ENCODE results near the gene SH2D3C.

Gene SH2D3C

GRCh38 chr9:127711226-127711701 lies 67.2 kb downstream of the SH2D3C start:
- TF ChIP-seq, protein P1, sequence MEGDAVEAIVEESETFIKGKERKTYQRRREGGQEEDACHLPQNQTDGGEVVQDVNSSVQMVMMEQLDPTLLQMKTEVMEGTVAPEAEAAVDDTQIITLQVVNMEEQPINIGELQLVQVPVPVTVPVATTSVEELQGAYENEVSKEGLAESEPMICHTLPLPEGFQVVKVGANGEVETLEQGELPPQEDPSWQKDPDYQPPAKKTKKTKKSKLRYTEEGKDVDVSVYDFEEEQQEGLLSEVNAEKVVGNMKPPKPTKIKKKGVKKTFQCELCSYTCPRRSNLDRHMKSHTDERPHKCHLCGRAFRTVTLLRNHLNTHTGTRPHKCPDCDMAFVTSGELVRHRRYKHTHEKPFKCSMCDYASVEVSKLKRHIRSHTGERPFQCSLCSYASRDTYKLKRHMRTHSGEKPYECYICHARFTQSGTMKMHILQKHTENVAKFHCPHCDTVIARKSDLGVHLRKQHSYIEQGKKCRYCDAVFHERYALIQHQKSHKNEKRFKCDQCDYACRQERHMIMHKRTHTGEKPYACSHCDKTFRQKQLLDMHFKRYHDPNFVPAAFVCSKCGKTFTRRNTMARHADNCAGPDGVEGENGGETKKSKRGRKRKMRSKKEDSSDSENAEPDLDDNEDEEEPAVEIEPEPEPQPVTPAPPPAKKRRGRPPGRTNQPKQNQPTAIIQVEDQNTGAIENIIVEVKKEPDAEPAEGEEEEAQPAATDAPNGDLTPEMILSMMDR (IDR thresholded peaks at IDR 0.05; ENCODE audit: insufficient read depth, low read depth, low read length, missing control alignments), result no peak
- no peak overlapping the region for H3K4me3 ChIP-seq (ENCODE audit: low read depth, low read length)
- DNase-seq (ENCODE audit: low read depth), result peak; percentile 27

- H3K4me3 ChIP-seq (ENCODE audit: low read depth, low read length), result no peak overlapping the region
- DNase-seq (ENCODE audit: low read depth), result no peak
- TF ChIP-seq, protein P1 (IDR thresholded peaks at IDR 0.05; ENCODE audit: insufficient read depth, low read depth, low read length, missing control alignments), result no peak
Measured at GRCh38 chr9:127710204-127710783, 68.2 kb downstream of the SH2D3C start.

DNA sequence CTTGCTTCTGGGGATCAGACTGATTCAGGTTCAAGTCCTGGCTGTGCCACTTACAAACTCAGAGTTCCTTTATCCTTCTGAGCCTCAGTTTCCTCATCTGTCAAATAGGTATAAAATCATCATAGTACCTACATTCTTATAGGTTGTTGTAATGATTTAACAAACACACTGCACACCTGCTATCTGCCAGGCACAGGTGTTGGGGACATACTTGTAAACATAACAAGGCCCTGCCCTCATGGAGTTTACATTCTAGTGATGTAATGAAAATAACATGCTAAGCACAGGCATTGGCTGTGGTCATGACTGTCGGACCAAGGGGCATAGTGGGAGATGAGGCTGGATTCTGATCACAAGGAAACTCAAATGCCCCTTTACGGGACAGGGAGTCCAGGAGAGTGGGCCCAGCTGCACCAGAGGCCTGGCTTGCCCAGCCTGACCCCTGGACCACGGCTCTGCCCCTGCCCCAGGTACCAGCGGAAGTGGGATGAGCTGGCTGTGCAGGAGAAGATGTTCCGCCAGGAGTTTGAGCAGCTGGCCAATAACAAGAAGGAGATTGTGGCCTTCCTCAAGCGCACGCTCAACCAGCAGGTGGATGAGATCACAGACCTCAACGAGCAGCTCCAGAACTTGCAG lies 69.4 kb downstream of the SH2D3C start:
- no peak for DNase-seq (ENCODE audit: low read depth)
- TF ChIP-seq, protein P1 (IDR thresholded peaks at IDR 0.05; ENCODE audit: insufficient read depth, low read depth, low read length, missing control alignments), result no peak
- no peak overlapping the region for H3K4me3 ChIP-seq (ENCODE audit: low read depth, low read length)

GRCh38 chr9:127707766-127708165 lies 70.7 kb downstream of the SH2D3C start:
- DNase-seq (ENCODE audit: low read depth), result peak; percentile 40
- no peak overlapping the region for H3K4me3 ChIP-seq (ENCODE audit: low read depth, low read length)

GRCh38 chr9:127706836-127707241 lies 71.6 kb downstream of the SH2D3C start, which contains the start of gene CFAP157:
Gene CFAP157, plus strand, starts transcription at chr9:127706988. Its CDS starts 44 bp downstream, at chr9:127707032.
- DNase-seq (ENCODE audit: low read depth), result no peak
- H3K4me3 ChIP-seq (ENCODE audit: low read depth, low read length), result no peak within 1 kb of the TSS
- TF ChIP-seq, protein P1 (IDR thresholded peaks at IDR 0.05; ENCODE audit: insufficient read depth, low read depth, low read length, missing control alignments), result no peak

More at GRCh38 chr9:127707766-127708165, 70.7 kb downstream of the SH2D3C start:
- TF ChIP-seq, protein P1 (IDR thresholded peaks at IDR 0.05; ENCODE audit: insufficient read depth, low read depth, low read length, missing control alignments), result peak; percentile 20

DNA sequence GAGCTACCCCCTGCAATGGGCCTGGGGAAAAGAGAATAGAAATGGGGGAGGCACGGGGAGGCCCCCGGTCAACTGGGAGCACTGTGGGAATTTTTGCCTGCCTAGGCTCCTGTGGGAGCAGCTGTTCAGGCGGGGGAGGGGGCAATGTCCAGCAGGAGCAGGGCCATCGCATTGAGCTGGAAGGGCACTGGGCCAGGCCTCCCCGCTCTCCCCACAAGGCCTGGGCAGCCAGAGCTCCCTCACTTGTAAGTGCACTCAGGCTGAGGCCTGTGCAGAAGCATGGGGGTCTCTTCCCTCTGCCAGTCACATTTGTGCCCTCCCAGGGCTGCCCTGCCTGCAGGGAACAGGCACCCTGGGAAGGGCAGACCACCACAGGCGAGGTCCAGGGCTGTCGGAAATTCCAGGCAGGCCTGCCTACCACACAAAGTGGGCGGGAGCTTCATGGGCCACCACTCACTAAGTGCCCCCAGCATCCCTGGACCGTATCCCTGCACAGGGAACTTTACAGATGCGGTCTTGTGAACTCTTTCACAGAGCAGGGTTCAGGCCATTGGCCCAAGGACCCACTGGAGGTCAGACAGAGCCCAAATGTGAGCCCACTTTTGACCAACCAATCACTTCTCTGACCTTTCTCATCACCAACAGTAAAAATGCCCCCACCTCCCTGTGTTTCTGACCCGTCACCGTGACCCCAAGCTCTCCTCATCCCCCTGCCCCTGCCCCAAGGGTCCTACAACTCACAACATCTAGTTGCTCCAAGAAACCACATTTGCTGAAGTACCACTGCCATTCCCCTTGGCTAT lies 72.7 kb downstream of the SH2D3C start:
- TF ChIP-seq, protein P1 (IDR thresholded peaks at IDR 0.05; ENCODE audit: insufficient read depth, low read depth, low read length, missing control alignments), result no peak
- no peak overlapping the region for H3K4me3 ChIP-seq (ENCODE audit: low read depth, low read length)

More for the DNA sequence above, 72.7 kb downstream of the SH2D3C start:
- DNase-seq (ENCODE audit: low read depth), result no peak
